BJ (cell line): ENCODE results near the gene PARD3. TPM values are rescaled to one million over a fixed set of nuclear protein-coding genes. Genes with fewer than 3 reads are reported as not detected.

Experiments used
- CTCF ChIA-PET: fragments of 350-600 bp; formaldehyde crosslinking; extraction: SDS; loops from one replicate; lab custom pipeline; 2021; ENCODE audit warnings: antibody characterized with exemption, inconsistent platforms; lab: Yijun Ruan, JAX
- POLR2A ChIA-PET: fragments of 300-600 bp; sonication (Branson Sonifier 250); formaldehyde crosslinking; extraction: SDS; loops from one replicate; lab custom pipeline; 2021; ENCODE audit warnings: antibody characterized with exemption; lab: Charles Lee
- DNase-seq: peaks from one replicate; pipeline ENCODE4 v3.0.0-alpha.2; 2011; ENCODE audit warnings: low read depth
- H3K27me3 ChIP-seq: 2 replicates; pipeline ENCODE4 v1.6.0; 2011; ENCODE audit warnings: low read length; ENCODE audit not compliant: control insufficient read depth, insufficient read depth
- H3K36me3 ChIP-seq: 2 replicates; pipeline ENCODE4 v1.5.1; 2011; ENCODE audit warnings: low read length; ENCODE audit not compliant: control insufficient read depth, insufficient read depth
- H3K4me3 ChIP-seq: 2 replicates; pipeline ENCODE4 v1.5.1; 2011; ENCODE audit warnings: low read depth, mild to moderate bottlenecking, control low read depth, low read length
- polyA plus RNA-seq: library from polyadenylated mRNA; depleted of rRNA; stranded (reverse); fragments of >200 nt; gene quantifications from 2 replicates; pipeline ENCODE4 v1.2.3, GENCODE V29; 2011
- TF ChIP-seq, protein P1 (sequence below): IDR thresholded peaks from 2 replicates; pipeline ENCODE4 v1.5.1; 2011; ENCODE audit warnings: low read depth, mild to moderate bottlenecking, control low read depth, inconsistent platforms, low read length, moderate library complexity; ENCODE audit not compliant: insufficient read depth

PARD3 gene
- polyA plus RNA-seq, 1 experiment, result 17.7 TPM

DNA sequence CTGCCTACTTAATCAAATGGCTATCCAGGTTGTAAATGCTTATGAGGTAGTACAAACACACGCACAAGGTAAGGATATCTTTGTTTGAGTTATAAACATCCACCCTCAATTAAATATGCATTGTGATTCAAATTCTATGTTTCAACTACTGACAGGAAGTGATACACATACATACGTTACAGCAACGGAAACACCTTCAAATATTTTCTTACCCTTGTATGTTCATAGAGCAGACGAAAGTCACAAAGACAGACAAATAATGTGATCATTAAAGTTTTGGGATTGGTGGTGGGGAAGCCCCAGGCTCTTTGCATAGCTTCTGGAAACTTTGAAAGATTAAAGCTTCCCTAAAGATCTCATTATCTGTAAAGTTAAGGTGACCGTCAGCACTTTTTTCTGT, 521.0 kb downstream of the PARD3 start:
- TF ChIP-seq, protein P1, sequence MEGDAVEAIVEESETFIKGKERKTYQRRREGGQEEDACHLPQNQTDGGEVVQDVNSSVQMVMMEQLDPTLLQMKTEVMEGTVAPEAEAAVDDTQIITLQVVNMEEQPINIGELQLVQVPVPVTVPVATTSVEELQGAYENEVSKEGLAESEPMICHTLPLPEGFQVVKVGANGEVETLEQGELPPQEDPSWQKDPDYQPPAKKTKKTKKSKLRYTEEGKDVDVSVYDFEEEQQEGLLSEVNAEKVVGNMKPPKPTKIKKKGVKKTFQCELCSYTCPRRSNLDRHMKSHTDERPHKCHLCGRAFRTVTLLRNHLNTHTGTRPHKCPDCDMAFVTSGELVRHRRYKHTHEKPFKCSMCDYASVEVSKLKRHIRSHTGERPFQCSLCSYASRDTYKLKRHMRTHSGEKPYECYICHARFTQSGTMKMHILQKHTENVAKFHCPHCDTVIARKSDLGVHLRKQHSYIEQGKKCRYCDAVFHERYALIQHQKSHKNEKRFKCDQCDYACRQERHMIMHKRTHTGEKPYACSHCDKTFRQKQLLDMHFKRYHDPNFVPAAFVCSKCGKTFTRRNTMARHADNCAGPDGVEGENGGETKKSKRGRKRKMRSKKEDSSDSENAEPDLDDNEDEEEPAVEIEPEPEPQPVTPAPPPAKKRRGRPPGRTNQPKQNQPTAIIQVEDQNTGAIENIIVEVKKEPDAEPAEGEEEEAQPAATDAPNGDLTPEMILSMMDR, result no peak
- no peaks in the 10 kb centered on the region for H3K36me3 ChIP-seq
- no peaks in the 10 kb centered on the region for H3K27me3 ChIP-seq
- CTCF ChIA-PET, result no interaction called here
- DNase-seq, result no peak
- no peak overlapping the region for H3K4me3 ChIP-seq
- POLR2A ChIA-PET, result no interaction called here

GRCh38 chr10:34292675-34293074, 522.4 kb downstream of the PARD3 start:
- Histone ChIP-seq H3K4me3 (no peak overlapping the region), H3K36me3 (no peaks in the 10 kb centered on the region), H3K27me3 (no peaks in the 10 kb centered on the region)
- POLR2A ChIA-PET, result interaction anchor here (0.6 kb wide), 1 partner anchor 1129 kb away, joined by 4 read pairs; no protein-coding TSS in a partner anchor
- DNase-seq, result no peak
- CTCF ChIA-PET, result interaction anchor here (0.6 to 0.7 kb wide), 2 partner anchors 10 to 183 kb away, joined by 3 read pairs; no protein-coding TSS in a partner anchor
- TF ChIP-seq, protein P1, result no peak

DNA sequence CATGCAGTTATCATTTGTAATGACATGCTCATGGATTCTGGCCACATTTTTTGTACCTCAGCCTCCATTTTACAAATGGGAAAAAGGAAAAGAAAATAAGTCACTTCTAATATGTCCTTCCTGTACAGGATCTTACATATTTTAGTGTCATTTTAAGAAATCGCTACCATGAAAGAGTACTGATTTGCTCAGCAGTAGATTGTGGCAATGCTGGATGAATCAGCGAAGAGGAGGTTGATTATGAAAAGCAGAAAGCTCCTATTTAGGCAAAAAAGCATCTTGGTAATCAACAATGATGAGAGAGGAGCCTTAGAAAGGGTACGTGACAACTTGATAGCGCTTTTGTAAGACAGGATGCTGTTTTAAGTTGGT, 522.9 kb downstream of the PARD3 start:
- CTCF ChIA-PET, result interaction anchor here (0.6 to 1.2 kb wide), 3 partner anchors 9 to 346 kb away, joined by 3 read pairs; no protein-coding TSS in a partner anchor
- POLR2A ChIA-PET, result no interaction called here
- Histone ChIP-seq H3K27me3 (no peaks in the 10 kb centered on the region), H3K4me3 (no peak overlapping the region), H3K36me3 (no peaks in the 10 kb centered on the region)
- TF ChIP-seq, protein P1, result no peak
- no peak for DNase-seq

DNA sequence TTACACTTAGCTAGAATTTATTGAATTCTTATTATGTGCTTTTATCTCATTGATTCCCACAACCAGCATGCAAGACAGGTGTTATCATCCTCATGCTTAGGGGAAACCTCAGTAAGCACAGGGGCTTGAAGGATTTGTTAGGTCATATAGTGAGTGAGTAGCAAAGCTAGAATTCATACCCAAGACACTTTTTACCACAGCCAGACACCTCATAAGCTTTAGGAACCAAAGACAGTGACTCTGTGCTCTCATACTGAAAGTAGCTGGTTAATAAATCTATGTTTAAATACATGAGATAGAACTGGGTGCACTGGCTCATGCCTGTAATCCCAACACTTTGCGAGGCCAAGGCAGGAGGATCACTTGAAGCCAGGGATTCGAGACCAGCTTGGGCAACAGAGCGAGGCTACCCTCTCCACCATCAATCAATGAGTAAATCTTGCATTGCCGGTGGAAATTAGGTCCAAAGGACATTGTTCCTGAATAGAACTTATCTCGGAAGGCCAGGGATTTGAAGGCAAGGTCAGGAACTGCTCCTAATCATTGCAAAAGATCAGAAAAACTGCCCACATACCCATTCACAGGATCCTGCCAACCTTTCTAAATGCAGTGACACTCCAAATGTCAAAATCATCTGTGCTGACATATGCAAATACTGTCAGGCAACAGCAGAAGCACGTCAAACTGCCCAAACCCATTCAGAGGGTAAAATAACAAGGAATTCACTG, 523.5 kb downstream of the PARD3 start:
- TF ChIP-seq, protein P1, result no peak
- POLR2A ChIA-PET, result no interaction called here

GRCh38 chr10:34290412-34291081, 524.5 kb downstream of the PARD3 start:
- Histone ChIP-seq H3K36me3 (no peaks in the 10 kb centered on the region), H3K27me3 (no peaks in the 10 kb centered on the region), H3K4me3 (no peak overlapping the region)
- ChIA-PET CTCF (no interaction called here), POLR2A (no interaction called here)
- DNase-seq, result peak; percentile 47
- TF ChIP-seq, protein P1, result no peak

More for the DNA sequence above, 523.5 kb downstream of the PARD3 start:
- no peak for DNase-seq
- H3K36me3 ChIP-seq, result no peaks in the 10 kb centered on the region
- CTCF ChIA-PET, result interaction anchor here (1.2 kb wide), 1 partner anchor 347 kb away, joined by 3 read pairs; no protein-coding TSS in a partner anchor
- H3K4me3 ChIP-seq, result no peak overlapping the region
- H3K27me3 ChIP-seq, result no peaks in the 10 kb centered on the region
